Measurements from ENCODE around the gene LGR6. TPM values are rescaled to one million over a fixed set of nuclear protein-coding genes. Genes with fewer than 3 reads are reported as not detected.

Gene LGR6
- total and polyA plus RNA-seq, 10 of the 15 experiments (the other 5 are each of a cell fraction or from before 2014, with no cell fraction given), result not detected

DNA sequence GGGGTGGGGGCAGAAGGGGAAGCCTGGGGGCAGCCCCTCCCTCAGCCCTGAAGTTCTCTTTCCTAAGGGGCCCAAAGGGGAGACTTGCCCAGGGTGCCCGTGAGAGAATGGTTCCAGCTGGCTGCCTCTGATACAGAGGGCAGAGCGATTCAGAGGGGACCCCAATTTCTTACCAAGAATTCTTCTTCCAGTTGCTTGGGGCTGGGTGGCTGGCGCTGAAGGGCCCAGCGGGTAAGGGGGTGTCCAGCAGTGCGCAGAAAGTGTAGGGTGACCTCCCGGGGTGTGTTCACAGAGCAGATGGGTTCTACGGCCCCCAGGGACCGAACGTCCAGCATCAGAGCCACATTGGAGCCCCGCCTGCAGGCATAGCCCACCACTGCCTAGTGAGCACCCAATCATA lies 35.7 kb upstream of the LGR6 start:
- in situ Hi-C loops (cut with MboI) (no loop called here), intact Hi-C loops (cut with micrococcal nuclease; ENCODE audit: unreplicated experiment) (no loop called here)
- ChIA-PET SMC1A (ENCODE audit: uncharacterized antibody, unreplicated experiment) (no interaction called here), CTCF (interaction anchor here (1.0 to 5.0 kb wide), 3 partner anchors 22 to 35 kb away, joined by 3 to 126 read pairs (median 26); partner anchors contain the start of gene LGR6), POLR2A (no interaction called here), RAD21 (ENCODE audit: unreplicated experiment) (no interaction called here)
- no peak overlapping the region for H2AFZ ChIP-seq (ENCODE audit: control insufficient read depth, low read depth, low read length)
- no peak overlapping the region for H3K4me3 ChIP-seq
- no peaks in the 10 kb centered on the region for H3K9me3 ChIP-seq (replicated peaks; ENCODE audit: control insufficient read depth, insufficient read depth, low read length)
- FAIRE-seq, result no peak
- H3K9ac ChIP-seq (ENCODE audit: control insufficient read depth, insufficient read depth, low read length), result no peak overlapping the region
- DNase-seq (ENCODE audit: low read depth, low spot score), result no peak
- H3K4me1 ChIP-seq (ENCODE audit: control insufficient read depth, insufficient read depth, low read length), result peaks cover 40% of the 10 kb centered on the region
- peaks cover 35% of the 10 kb centered on the region for H3K79me2 ChIP-seq (ENCODE audit: control insufficient read depth, insufficient read depth, low read length)
- H3K27me3 ChIP-seq (replicated peaks in 1 of 2; ENCODE audit: control insufficient read depth in 2 of 2, insufficient read depth in 2 of 2, low read length in 1 of 2), result no peaks in the 10 kb centered on the region
- H4K20me1 ChIP-seq (ENCODE audit: control insufficient read depth, insufficient read depth), result no peaks in the 10 kb centered on the region
- H3K36me3 ChIP-seq (ENCODE audit: control insufficient read depth in 2 of 2, insufficient read depth in 2 of 2, low read length in 1 of 2), result peaks cover 14 to 20% of the 10 kb centered on the region in 2 experiments; a peak in 3 of 4 replicates
- TF ChIP-seq PAX5 (IDR thresholded peaks at IDR 0.05; ENCODE audit: borderline replicate concordance, low read depth, low read length), result peak; percentile 50; the same call in 1 of the 2 replicates
- TF ChIP-seq STAT3 (IDR thresholded peaks at IDR 0.05; ENCODE audit: low read depth, low read length), result no peak
- peak overlapping the region; percentile 100 for H3K4me2 ChIP-seq (ENCODE audit: control insufficient read depth, insufficient read depth)
- 86% methylated on average over 10 of the region's 10 CpGs for WGBS (ENCODE audit: insufficient coverage, insufficient replicate concordance, low lambda C conversion rate, missing lambda C conversion rate)
- BruUV-seq (replicated peaks), result no TSS peak
- H3K27ac ChIP-seq (ENCODE audit: control insufficient read depth, insufficient read depth), result no peak overlapping the region
- no peak for ATAC-seq

DNA sequence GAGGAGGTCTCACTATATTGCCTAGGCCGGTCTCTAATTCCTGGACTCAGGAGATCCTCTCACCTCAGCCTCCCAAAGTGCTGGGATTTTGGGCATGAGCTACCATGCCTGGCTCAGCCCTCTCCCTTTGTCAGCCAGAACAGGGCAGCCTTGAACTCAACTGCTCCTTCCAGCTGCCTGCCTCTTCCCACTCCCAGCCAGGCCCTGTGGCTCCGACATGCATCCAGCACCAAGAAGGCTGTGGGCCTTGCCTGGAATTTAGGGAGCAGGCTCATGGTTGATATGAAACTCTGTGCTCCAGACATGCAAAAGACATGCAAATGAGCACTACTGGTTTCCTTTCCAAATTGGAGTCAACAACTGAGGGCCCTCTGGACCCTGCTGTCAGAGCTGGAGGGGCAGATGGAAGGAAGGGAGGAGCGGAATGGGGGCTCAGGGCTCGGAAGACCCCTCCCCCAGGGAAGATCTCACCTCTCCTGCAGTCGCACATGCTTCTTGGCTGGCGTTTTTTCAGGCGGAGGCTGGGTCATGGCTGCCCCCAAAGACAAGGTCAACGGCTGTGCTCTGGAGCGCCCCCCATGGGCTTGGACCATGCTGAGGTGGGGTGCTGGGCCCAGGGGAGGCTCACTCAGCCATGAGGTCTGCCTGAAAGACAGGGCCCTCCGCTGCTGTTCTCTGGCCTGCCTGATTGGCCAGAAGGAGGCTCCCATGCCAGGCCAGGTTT lies 34.6 kb upstream of the LGR6 start:
- TSS peak; percentile 83 for BruUV-seq (replicated peaks)
- Histone ChIP-seq H3K27me3 (replicated peaks in 1 of 2; ENCODE audit: control insufficient read depth in 2 of 2, insufficient read depth in 2 of 2, low read length in 1 of 2) (no peaks in the 10 kb centered on the region), H3K36me3 (ENCODE audit: control insufficient read depth in 2 of 2, insufficient read depth in 2 of 2, low read length in 1 of 2) (peaks cover 8 to 14% of the 10 kb centered on the region in 2 experiments; a peak in 3 of 4 replicates), H3K27ac (ENCODE audit: control insufficient read depth, insufficient read depth) (peak overlapping the region; percentile 97), H4K20me1 (ENCODE audit: control insufficient read depth, insufficient read depth) (no peaks in the 10 kb centered on the region), H3K9ac (ENCODE audit: control insufficient read depth, insufficient read depth, low read length) (peak overlapping the region; percentile 100), H3K4me3 (peak overlapping the region; percentile 85), H3K9me3 (replicated peaks; ENCODE audit: control insufficient read depth, insufficient read depth, low read length) (no peaks in the 10 kb centered on the region), H3K4me1 (ENCODE audit: control insufficient read depth, insufficient read depth, low read length) (peaks cover 49% of the 10 kb centered on the region), H2AFZ (ENCODE audit: control insufficient read depth, low read depth, low read length) (no peak overlapping the region; the same call in 1 of the 2 replicates), H3K4me2 (ENCODE audit: control insufficient read depth, insufficient read depth) (peak overlapping the region; percentile 100), H3K79me2 (ENCODE audit: control insufficient read depth, insufficient read depth, low read length) (peaks cover 35% of the 10 kb centered on the region)
- peak; percentile 48 for ATAC-seq
- in situ Hi-C loops (cut with MboI), result no loop called here
- intact Hi-C loops (cut with micrococcal nuclease; ENCODE audit: unreplicated experiment), result no loop called here
- no peak for FAIRE-seq
- ChIA-PET RAD21 (ENCODE audit: unreplicated experiment) (interaction anchor here (0.6 to 2.6 kb wide), 7 partner anchors 15 to 170 kb away, joined by 3 to 11 read pairs (median 3); partner anchors contain the start of genes ARL8A, ELF3 and GPR37L1), CTCF (interaction anchor here (0.7 to 9.2 kb wide), 8 partner anchors 12 to 181 kb away, joined by 3 to 171 read pairs (median 8); no protein-coding TSS in a partner anchor), POLR2A (interaction anchor here (0.6 to 3.0 kb wide), 5 partner anchors 12 to 1723 kb away, joined by 3 to 15 read pairs (median 6); partner anchors contain the start of gene ELF3), SMC1A (ENCODE audit: uncharacterized antibody, unreplicated experiment) (interaction anchor here (2.4 kb wide), 1 partner anchor 16 kb away, joined by 11 read pairs; the partner anchor contains the start of gene ARL8A)
- DNase-seq (ENCODE audit: low read depth, low spot score), result no peak
- WGBS (ENCODE audit: insufficient coverage, insufficient replicate concordance, low lambda C conversion rate, missing lambda C conversion rate), result 14% methylated on average over 8 of the region's 10 CpGs
- TF ChIP-seq SRF (IDR thresholded peaks at IDR 0.05; ENCODE audit: low read depth in 2 of 2, low read length in 2 of 2) (no peak), BACH1 (IDR thresholded peaks at IDR 0.05; ENCODE audit: borderline replicate concordance) (no peak; the same call in 1 of the 2 replicates), NR2C2 (IDR thresholded peaks at IDR 0.05; ENCODE audit: borderline replicate concordance, control insufficient read depth, insufficient read length, low read depth) (no peak), NR2C1 (IDR thresholded peaks at IDR 0.05) (0 out of 2 replicates have a peak, but pooled peaks have one; percentile 33)
- TF ChIP-seq, protein P1, sequence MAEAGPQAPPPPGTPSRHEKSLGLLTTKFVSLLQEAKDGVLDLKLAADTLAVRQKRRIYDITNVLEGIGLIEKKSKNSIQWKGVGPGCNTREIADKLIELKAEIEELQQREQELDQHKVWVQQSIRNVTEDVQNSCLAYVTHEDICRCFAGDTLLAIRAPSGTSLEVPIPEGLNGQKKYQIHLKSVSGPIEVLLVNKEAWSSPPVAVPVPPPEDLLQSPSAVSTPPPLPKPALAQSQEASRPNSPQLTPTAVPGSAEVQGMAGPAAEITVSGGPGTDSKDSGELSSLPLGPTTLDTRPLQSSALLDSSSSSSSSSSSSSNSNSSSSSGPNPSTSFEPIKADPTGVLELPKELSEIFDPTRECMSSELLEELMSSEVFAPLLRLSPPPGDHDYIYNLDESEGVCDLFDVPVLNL (IDR thresholded peaks at IDR 0.05; ENCODE audit: low read depth, low read length), result no peak
- TF ChIP-seq, protein P2, sequence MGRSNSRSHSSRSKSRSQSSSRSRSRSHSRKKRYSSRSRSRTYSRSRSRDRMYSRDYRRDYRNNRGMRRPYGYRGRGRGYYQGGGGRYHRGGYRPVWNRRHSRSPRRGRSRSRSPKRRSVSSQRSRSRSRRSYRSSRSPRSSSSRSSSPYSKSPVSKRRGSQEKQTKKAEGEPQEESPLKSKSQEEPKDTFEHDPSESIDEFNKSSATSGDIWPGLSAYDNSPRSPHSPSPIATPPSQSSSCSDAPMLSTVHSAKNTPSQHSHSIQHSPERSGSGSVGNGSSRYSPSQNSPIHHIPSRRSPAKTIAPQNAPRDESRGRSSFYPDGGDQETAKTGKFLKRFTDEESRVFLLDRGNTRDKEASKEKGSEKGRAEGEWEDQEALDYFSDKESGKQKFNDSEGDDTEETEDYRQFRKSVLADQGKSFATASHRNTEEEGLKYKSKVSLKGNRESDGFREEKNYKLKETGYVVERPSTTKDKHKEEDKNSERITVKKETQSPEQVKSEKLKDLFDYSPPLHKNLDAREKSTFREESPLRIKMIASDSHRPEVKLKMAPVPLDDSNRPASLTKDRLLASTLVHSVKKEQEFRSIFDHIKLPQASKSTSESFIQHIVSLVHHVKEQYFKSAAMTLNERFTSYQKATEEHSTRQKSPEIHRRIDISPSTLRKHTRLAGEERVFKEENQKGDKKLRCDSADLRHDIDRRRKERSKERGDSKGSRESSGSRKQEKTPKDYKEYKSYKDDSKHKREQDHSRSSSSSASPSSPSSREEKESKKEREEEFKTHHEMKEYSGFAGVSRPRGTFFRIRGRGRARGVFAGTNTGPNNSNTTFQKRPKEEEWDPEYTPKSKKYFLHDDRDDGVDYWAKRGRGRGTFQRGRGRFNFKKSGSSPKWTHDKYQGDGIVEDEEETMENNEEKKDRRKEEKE (IDR thresholded peaks at IDR 0.05), result no peak
